SU-DHL-6 (cell line): ENCODE results near the gene SGIP1.

Experiments
- H2AFZ ChIP-seq: fragments of 200-600 bp; sonication (generic); 2 replicates; pipeline ENCODE4 v1.6.1; 2014; ENCODE audit warnings: low read depth, mild to moderate bottlenecking, moderate library complexity, mixed read lengths, antibody characterized with exemption, low read length; ENCODE audit not compliant: severe bottlenecking
- H3F3A ChIP-seq: fragments of 200-600 bp; shearing (Covaris generic); 2 replicates; pipeline ENCODE4 v1.6.0; 2016; ENCODE audit warnings: antibody characterized with exemption, mild to moderate bottlenecking; ENCODE audit not compliant: insufficient read depth
- H3K27ac ChIP-seq: fragments of 200-600 bp; sonication (generic); 2 replicates; pipeline ENCODE4 v1.5.1; 2016; ENCODE audit warnings: low read depth, mild to moderate bottlenecking, low read length, moderate library complexity, mixed read lengths
- H3K27me3 ChIP-seq: fragments of 200-600 bp; sonication (generic), shearing (Covaris generic); 2 replicates; pipeline ENCODE4 v1.6.0; 2014; ENCODE audit warnings: mild to moderate bottlenecking, low read length
- H3K36me3 ChIP-seq: fragments of 200-600 bp; sonication (generic); 2 replicates; pipeline ENCODE4 v1.6.1; 2014; ENCODE audit warnings: mild to moderate bottlenecking, low read length, mixed read lengths
- H3K4me2 ChIP-seq: fragments of 300-600, 200-600 bp; shearing (Covaris generic), sonication (generic); 2 replicates; pipeline ENCODE4 v1.6.0; 2014; ENCODE audit warnings: low read length, low read depth, mild to moderate bottlenecking; ENCODE audit not compliant: poor library complexity, severe bottlenecking
- H3K4me3 ChIP-seq: fragments of 200-600 bp; sonication (generic); 2 replicates; pipeline ENCODE4 v1.5.1; 2014; ENCODE audit warnings: antibody characterized with exemption, low read length, mild to moderate bottlenecking, mixed read lengths; ENCODE audit not compliant: insufficient read depth, poor library complexity, severe bottlenecking
- H3K79me2 ChIP-seq: fragments of 200-600 bp; sonication (generic); 2 replicates; pipeline ENCODE4 v1.6.1; 2014; ENCODE audit warnings: mild to moderate bottlenecking, low read length, moderate library complexity; ENCODE audit not compliant: insufficient read depth
- H3K9ac ChIP-seq: fragments of 200-600 bp; sonication (generic); 2 replicates; pipeline ENCODE4 v1.7.0; 2014; ENCODE audit warnings: mild to moderate bottlenecking, low read length
- H3K9me2 ChIP-seq: fragments of 200-600 bp; sonication (generic); replicated peaks from 2 replicates; pipeline ENCODE4 v1.6.1; 2014; ENCODE audit warnings: low read length; ENCODE audit not compliant: insufficient read depth
- H3K9me3 ChIP-seq: fragments of 200-600 bp; sonication (generic); 2 replicates; pipeline ENCODE4 v1.6.1; 2014; ENCODE audit warnings: low read length, mixed read lengths; ENCODE audit not compliant: insufficient read depth
- H4K20me1 ChIP-seq: fragments of 200-600 bp; sonication (generic); 2 replicates; pipeline ENCODE4 v1.6.1; 2014; ENCODE audit warnings: low read depth, mild to moderate bottlenecking, antibody characterized with exemption, low read length, moderate library complexity, mixed read lengths
- CTCF ChIP-seq: fragments of 200-600 bp; sonication (generic); IDR thresholded peaks from one replicate; pipeline ENCODE4 v1.5.1; 2017; ENCODE audit warnings: antibody characterized with exemption, mild to moderate bottlenecking, low read length, moderate library complexity; ENCODE audit not compliant: insufficient read depth, poor library complexity, severe bottlenecking
- EZH2phosphoT487 ChIP-seq: fragments of 200-600 bp; sonication (generic), shearing (Covaris generic); conservative IDR thresholded peaks from 2 replicates; pipeline ENCODE4 v1.6.1; 2018; ENCODE audit warnings: mild to moderate bottlenecking, antibody characterized with exemption, low read length, moderate library complexity, mixed read lengths

The SGIP1 gene

GRCh38 chr1:66490816-66491215 is 43.1 kb upstream of the SGIP1 start:
- Histone ChIP-seq H3K4me3 (no peak overlapping the region), H3K9me2 (no peaks in the 10 kb centered on the region), H3F3A (no peaks in the 10 kb centered on the region), H4K20me1 (no peaks in the 10 kb centered on the region), H3K27me3 (no peaks in the 10 kb centered on the region), H3K27ac (no peak overlapping the region), H3K9ac (no peak overlapping the region), H3K79me2 (no peaks in the 10 kb centered on the region), H3K4me2 (no peak overlapping the region), H2AFZ (no peak overlapping the region), H3K36me3 (no peaks in the 10 kb centered on the region), H3K9me3 (no peaks in the 10 kb centered on the region)
- no peak for TF ChIP-seq EZH2phosphoT487
- no peak for TF ChIP-seq CTCF

GRCh38 chr1:66492424-66492823 is 41.5 kb upstream of the SGIP1 start:
- Histone ChIP-seq H3K9me2 (no peaks in the 10 kb centered on the region), H3K4me3 (no peak overlapping the region), H3F3A (no peaks in the 10 kb centered on the region), H3K27ac (no peak overlapping the region), H4K20me1 (no peaks in the 10 kb centered on the region), H3K9me3 (no peaks in the 10 kb centered on the region), H2AFZ (no peak overlapping the region), H3K36me3 (no peaks in the 10 kb centered on the region), H3K4me2 (no peak overlapping the region), H3K27me3 (no peaks in the 10 kb centered on the region), H3K79me2 (no peaks in the 10 kb centered on the region), H3K9ac (no peak overlapping the region)
- no peak for TF ChIP-seq CTCF
- TF ChIP-seq EZH2phosphoT487: no peak

GRCh38 chr1:66493731-66494130 is 40.2 kb upstream of the SGIP1 start:
- TF ChIP-seq CTCF (no peak), EZH2phosphoT487 (no peak)
- Histone ChIP-seq H3K4me2 (no peak overlapping the region), H3F3A (no peaks in the 10 kb centered on the region), H3K9ac (no peak overlapping the region), H3K9me2 (no peaks in the 10 kb centered on the region), H2AFZ (no peak overlapping the region), H3K27me3 (no peaks in the 10 kb centered on the region), H3K27ac (no peak overlapping the region), H4K20me1 (no peaks in the 10 kb centered on the region), H3K9me3 (no peaks in the 10 kb centered on the region), H3K79me2 (no peaks in the 10 kb centered on the region), H3K4me3 (no peak overlapping the region), H3K36me3 (no peaks in the 10 kb centered on the region)
